Activated CD4-positive, alpha-beta T cell treated with anti-CD3 and anti-CD28 coated beads for 36 hours (primary cell): ENCODE results near the gene EPN2. TPM values are rescaled to one million over a fixed set of nuclear protein-coding genes. Genes with fewer than 3 reads are reported as not detected.

ENCODE experiments used
- ATAC-seq: fragments of 200-7000 bp; cut with Tn5 transposase; one replicate; pipeline ENCODE4 v1.10.0; 2021; ENCODE audit warnings: mild to moderate bottlenecking, moderate library complexity
- CTCF ChIA-PET: fragments of 350-600 bp; sonication (Branson Sonifier 250); formaldehyde crosslinking; loops from one replicate; lab custom pipeline; 2021; ENCODE audit warnings: antibody characterized with exemption; lab: Charles Lee
- POLR2A ChIA-PET: fragments of 350-600 bp; sonication (Branson Sonifier 250); formaldehyde crosslinking; loops from one replicate; lab custom pipeline; 2021; ENCODE audit warnings: antibody characterized with exemption, inconsistent platforms; lab: Charles Lee
- DNase-seq: peaks from one replicate; pipeline ENCODE4 v3.0.0-alpha.2; 2020
- H3K27ac Mint-ChIP-seq: one replicate; pipeline ENCODE4 v1.8.0; 2021; ENCODE audit warnings: mixed read lengths
- H3K27me3 Mint-ChIP-seq: one replicate; pipeline ENCODE4 v1.8.0; 2021; ENCODE audit warnings: mixed read lengths
- H3K36me3 Mint-ChIP-seq: one replicate; pipeline ENCODE4 v1.8.0; 2021; ENCODE audit warnings: low read depth, mixed read lengths
- H3K4me1 Mint-ChIP-seq: one replicate; pipeline ENCODE4 v1.8.0; 2021; ENCODE audit warnings: mixed read lengths
- H3K4me3 Mint-ChIP-seq: one replicate; pipeline ENCODE4 v1.8.0; 2021; ENCODE audit warnings: mild to moderate bottlenecking, moderate library complexity, mixed read lengths
- H3K9me3 Mint-ChIP-seq: one replicate; pipeline ENCODE4 v1.8.0; 2021; ENCODE audit warnings: low read depth, mixed read lengths
- intact Hi-C, 2 experiments: fragments of 100-400 bp; cut with DNase I in 1 of 2; cut with micrococcal nuclease in 1 of 2; formaldehyde crosslinking; loops; one replicate each; pipeline versions ENCODE4 v1.14.2 to v1.15.1; 2022 to 2024; cut with DNase I, micrococcal nuclease
- total RNA-seq, 2 experiments: library from RNA; stranded (reverse); gene quantifications; one replicate each; pipeline ENCODE4 v1.2.3, GENCODE V29; 2021

The EPN2 gene
- total RNA-seq, 2 experiments from 2014 or later = 6.8 to 8.2 TPM

DNA sequence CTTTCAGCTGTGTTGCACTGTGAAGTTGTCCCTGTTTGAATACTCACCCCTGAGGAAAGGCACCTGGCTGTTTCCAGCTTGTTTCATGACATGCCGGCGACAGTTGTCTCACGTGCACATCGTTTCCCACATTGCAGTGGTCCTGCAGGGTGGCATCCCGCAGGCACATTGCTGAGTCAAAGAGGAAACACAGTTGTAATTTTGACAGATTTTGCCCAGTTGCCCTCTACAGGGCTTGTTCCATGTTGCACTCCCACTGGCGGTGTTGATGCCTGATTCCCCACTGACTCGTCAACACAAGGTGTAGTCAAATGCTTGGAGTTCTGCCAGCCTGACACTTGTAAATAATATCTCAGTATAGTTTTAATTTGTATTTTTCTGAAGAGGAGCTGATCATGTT, 23.8 kb downstream of the EPN2 start:
- Mint-ChIP-seq H3K4me3 (no peak overlapping the region), H3K9me3 (no peaks in the 10 kb centered on the region), H3K4me1 (peaks cover 10% of the 10 kb centered on the region), H3K27ac (no peak overlapping the region), H3K36me3 (peaks cover 2% of the 10 kb centered on the region), H3K27me3 (peaks cover 9% of the 10 kb centered on the region)
- DNase-seq = no peak
- ATAC-seq = no peak
- ChIA-PET CTCF (no interaction called here), POLR2A (no interaction called here)
- intact Hi-C loops = loop anchor here in 1 of 2 experiments (5.0 kb wide), 1 partner anchor 76 kb away; no protein-coding TSS in a partner anchor

DNA sequence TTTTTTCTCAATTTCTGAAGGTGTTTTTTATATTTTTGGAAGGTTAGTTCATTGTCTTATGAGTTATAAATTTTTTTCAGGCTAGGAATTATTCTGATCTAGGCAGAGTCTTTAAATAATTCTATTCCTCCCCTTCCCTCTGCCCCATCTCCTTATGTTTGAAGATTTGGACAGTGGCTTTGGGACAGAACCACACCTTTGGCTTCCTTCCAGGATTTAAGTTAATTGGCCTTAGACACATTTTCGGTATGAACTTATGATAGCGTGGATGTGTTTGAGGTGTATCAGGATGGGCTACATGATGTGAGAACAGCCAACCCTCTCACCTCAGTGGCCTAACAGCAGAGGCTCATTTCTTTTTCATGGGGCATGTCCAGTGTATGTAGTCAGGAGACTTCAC, 24.3 kb downstream of the EPN2 start:
- H3K27ac Mint-ChIP-seq = no peak overlapping the region
- CTCF ChIA-PET = no interaction called here
- H3K27me3 Mint-ChIP-seq = peaks cover 11% of the 10 kb centered on the region
- peaks cover 2% of the 10 kb centered on the region for H3K36me3 Mint-ChIP-seq
- no peaks in the 10 kb centered on the region for H3K9me3 Mint-ChIP-seq
- peaks cover 10% of the 10 kb centered on the region for H3K4me1 Mint-ChIP-seq
- no peak overlapping the region for H3K4me3 Mint-ChIP-seq
- DNase-seq = no peak
- intact Hi-C loops = loop anchor here in 1 of 2 experiments (5.0 kb wide), 1 partner anchor 76 kb away; no protein-coding TSS in a partner anchor
- POLR2A ChIA-PET = no interaction called here
- ATAC-seq = no peak

DNA sequence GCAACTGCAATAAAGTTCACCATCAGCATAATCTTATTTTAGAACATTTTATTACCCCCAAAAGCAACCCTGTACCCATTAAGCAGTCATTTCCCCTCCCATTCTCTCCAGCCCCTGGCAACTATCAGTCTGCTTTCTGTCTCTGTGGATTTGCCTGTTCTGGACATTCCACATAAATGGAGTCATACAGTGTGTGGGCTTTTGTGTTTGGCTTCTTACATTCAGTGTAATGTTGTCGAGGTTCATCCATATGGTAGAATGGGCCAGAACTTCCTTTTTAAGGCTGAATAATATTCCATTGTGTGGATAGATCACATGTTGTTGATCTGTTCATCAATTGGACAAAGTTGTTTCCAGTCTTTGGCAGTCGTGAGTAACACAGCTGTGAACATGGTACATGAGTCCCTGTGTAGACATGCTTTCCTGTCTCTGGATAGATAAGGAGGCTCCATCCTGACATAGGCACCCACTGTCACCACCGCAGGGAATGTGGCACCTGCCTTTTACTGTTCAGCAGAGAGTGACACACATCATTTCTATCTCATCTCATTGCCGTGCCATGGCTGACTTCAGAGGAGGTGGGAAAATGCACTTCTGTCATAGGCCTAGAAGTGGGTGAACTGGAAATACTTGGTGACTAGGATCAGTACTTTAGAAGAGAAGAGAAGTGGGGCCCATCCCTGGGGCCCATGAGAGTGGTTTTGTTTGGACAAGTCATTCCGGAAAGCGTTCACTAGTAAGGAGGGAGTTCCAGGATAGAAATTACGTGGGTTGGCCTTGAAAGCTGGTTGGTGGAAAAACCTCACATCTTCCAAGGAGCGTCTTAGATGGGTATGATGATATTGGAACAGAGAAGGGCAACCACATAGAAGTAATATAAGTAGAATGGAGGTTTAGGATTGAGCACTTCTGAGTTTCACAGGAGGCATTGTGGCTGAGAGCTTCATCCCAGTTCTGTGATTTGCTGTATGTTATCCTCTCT, 25.8 kb downstream of the EPN2 start:
- Mint-ChIP-seq H3K9me3 (no peaks in the 10 kb centered on the region), H3K36me3 (peaks cover 2% of the 10 kb centered on the region), H3K27me3 (peaks cover 11% of the 10 kb centered on the region), H3K4me3 (no peak overlapping the region), H3K4me1 (peaks cover 10% of the 10 kb centered on the region), H3K27ac (no peak overlapping the region)
- ChIA-PET CTCF (interaction anchor here (0.7 to 1.2 kb wide), 2 partner anchors 21 to 43 kb away, joined by 3 to 5 read pairs; no protein-coding TSS in a partner anchor), POLR2A (no interaction called here)
- ATAC-seq (peak; percentile 85), DNase-seq (peak; percentile 49)
- intact Hi-C loops = loop anchor here (1.0 to 5.0 kb wide), 3 partner anchors 12 to 74 kb away; no protein-coding TSS in a partner anchor

DNA sequence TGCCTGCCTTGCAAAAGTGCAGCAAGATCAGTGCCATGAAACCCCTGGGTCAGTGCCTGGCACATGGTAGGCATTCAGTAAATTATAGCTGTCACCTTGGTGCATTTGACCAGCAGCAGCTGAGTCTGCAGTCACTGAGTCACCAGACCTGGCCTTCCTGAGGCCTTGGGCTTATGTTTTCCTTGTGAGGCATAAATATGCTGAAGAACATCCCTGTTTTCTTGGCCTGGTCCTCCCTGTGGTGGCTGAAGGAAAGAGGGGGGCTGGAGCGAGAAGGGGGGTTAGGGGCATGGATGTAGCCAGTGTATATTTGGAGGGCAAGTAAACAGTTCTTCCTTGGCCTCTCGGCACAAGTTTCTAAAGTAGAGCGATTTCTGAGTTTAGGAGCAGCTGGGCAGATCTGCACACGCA, 26.5 kb downstream of the EPN2 start:
- Mint-ChIP-seq H3K4me1 (peaks cover 10% of the 10 kb centered on the region), H3K36me3 (peaks cover 2% of the 10 kb centered on the region), H3K9me3 (no peaks in the 10 kb centered on the region), H3K27ac (no peak overlapping the region), H3K27me3 (peaks cover 11% of the 10 kb centered on the region), H3K4me3 (no peak overlapping the region)
- no peak for ATAC-seq
- DNase-seq = no peak
- intact Hi-C loops = loop anchor here (1.0 to 5.0 kb wide), 3 partner anchors 12 to 74 kb away; no protein-coding TSS in a partner anchor
- CTCF ChIA-PET = interaction anchor here (0.6 to 1.2 kb wide), 2 partner anchors 42 to 1010 kb away, joined by 3 to 5 read pairs; no protein-coding TSS in a partner anchor
- POLR2A ChIA-PET = no interaction called here

DNA sequence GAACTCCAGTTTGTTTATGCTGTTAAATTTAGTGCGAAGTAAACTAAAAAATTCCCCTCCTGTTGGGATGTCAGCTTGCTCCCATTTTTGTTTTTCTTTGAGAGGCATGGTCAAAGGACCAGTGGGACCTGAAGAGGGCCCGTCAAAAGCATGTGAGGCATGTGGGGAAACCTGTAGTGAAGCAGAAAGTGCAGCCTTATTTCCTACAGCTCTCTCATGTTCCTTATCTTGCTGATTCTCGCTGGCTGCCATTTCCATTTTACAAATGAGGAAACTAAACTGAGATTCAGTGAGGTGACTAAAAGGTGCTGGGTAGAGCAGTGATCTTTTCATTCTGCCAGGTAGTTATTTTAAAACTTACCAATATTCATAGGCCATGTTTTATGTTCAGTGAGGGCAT, 27.1 kb downstream of the EPN2 start:
- POLR2A ChIA-PET = no interaction called here
- no peaks in the 10 kb centered on the region for H3K9me3 Mint-ChIP-seq
- no peak for DNase-seq
- no peak overlapping the region for H3K27ac Mint-ChIP-seq
- peaks cover 2% of the 10 kb centered on the region for H3K36me3 Mint-ChIP-seq
- peaks cover 10% of the 10 kb centered on the region for H3K4me1 Mint-ChIP-seq
- H3K27me3 Mint-ChIP-seq = peaks cover 12% of the 10 kb centered on the region
- CTCF ChIA-PET = interaction anchor here (0.6 kb wide), 1 partner anchor 1009 kb away, joined by 3 read pairs; no protein-coding TSS in a partner anchor
- intact Hi-C loops = loop anchor here in 1 of 2 experiments (5.0 kb wide), 1 partner anchor 73 kb away; no protein-coding TSS in a partner anchor
- H3K4me3 Mint-ChIP-seq = no peak overlapping the region
- ATAC-seq = no peak

DNA sequence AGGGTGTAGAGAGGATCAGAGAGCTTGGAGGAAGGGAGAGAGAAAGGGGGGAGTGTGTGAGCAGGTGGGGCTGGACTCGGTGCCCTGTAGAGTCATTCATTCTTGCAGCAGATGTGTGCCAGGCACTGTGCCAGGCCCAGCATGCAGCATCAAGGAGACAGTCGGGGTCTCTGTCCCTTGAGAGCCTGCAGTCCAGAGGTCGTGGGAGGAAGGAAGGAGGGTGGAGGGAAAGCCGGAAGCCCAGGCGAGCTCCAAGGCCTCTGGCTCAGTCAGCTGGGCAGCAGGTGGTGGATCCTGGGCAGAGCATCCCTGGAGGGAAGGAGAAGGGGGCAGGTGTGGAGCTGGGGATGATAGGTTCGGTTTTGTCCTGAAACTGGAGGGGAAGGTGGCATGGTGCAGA, 27.5 kb downstream of the EPN2 start:
- Mint-ChIP-seq H3K9me3 (no peaks in the 10 kb centered on the region), H3K36me3 (peaks cover 2% of the 10 kb centered on the region), H3K27ac (no peak overlapping the region), H3K4me1 (peaks cover 10% of the 10 kb centered on the region), H3K27me3 (peaks cover 10% of the 10 kb centered on the region), H3K4me3 (no peak overlapping the region)
- DNase-seq (no peak), ATAC-seq (no peak)
- intact Hi-C loops = loop anchor here in 1 of 2 experiments (5.0 kb wide), 1 partner anchor 73 kb away; no protein-coding TSS in a partner anchor
- CTCF ChIA-PET = no interaction called here
- POLR2A ChIA-PET = no interaction called here

DNA sequence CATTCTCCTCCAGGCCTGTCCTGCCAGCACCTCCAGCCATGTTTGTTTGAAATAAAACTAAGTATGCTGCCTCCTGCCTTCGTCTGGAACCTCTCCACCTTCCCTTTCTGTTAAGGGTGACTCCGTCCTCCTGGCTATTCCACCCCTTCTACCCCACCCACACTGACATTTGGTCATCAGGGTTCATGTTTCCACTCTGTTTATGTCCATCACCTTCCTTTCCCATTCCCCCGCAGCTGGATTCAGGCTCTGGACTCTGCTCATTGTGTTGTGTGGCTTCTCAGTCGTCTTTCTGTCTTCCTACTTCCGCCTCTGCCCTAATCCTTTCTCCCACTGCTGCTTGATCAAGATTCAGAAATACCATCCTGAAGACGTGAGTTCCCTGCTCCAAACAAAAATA, 28.6 kb downstream of the EPN2 start:
- CTCF ChIA-PET = interaction anchor here (0.6 kb wide), 1 partner anchor 21 kb away, joined by 3 read pairs; no protein-coding TSS in a partner anchor
- no peak overlapping the region for H3K4me3 Mint-ChIP-seq
- intact Hi-C loops = no loop called here
- peaks cover 2% of the 10 kb centered on the region for H3K36me3 Mint-ChIP-seq
- no peaks in the 10 kb centered on the region for H3K9me3 Mint-ChIP-seq
- H3K27ac Mint-ChIP-seq = no peak overlapping the region
- H3K27me3 Mint-ChIP-seq = peaks cover 9% of the 10 kb centered on the region
- no peak for ATAC-seq
- DNase-seq = no peak
- POLR2A ChIA-PET = no interaction called here
- peaks cover 10% of the 10 kb centered on the region for H3K4me1 Mint-ChIP-seq

DNA sequence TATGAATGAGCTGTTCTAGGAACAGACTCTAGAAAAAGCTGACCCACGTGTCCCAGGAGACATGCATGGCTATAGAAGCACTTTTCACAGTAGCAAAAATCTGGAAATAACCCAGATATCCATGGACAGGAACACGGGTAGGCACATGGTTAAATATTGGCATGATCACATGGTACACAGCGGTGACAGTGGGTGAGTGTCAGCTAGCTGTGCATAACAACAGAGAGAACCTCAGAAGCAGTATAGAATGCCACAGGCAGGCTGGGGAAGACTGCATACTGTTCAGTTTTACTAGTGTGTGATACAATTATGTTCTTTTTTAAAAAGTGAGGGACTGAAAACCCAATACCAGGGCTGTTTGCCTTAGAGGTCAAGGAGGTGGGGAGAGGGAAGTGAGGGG, 31.4 kb downstream of the EPN2 start:
- no peak overlapping the region for H3K4me3 Mint-ChIP-seq
- H3K9me3 Mint-ChIP-seq = no peaks in the 10 kb centered on the region
- intact Hi-C loops = no loop called here
- H3K4me1 Mint-ChIP-seq = peaks cover 6% of the 10 kb centered on the region
- ATAC-seq (no peak), DNase-seq (no peak)
- H3K36me3 Mint-ChIP-seq = no peaks in the 10 kb centered on the region
- H3K27ac Mint-ChIP-seq = no peak overlapping the region
- peaks cover 11% of the 10 kb centered on the region for H3K27me3 Mint-ChIP-seq
- ChIA-PET CTCF (no interaction called here), POLR2A (no interaction called here)

DNA sequence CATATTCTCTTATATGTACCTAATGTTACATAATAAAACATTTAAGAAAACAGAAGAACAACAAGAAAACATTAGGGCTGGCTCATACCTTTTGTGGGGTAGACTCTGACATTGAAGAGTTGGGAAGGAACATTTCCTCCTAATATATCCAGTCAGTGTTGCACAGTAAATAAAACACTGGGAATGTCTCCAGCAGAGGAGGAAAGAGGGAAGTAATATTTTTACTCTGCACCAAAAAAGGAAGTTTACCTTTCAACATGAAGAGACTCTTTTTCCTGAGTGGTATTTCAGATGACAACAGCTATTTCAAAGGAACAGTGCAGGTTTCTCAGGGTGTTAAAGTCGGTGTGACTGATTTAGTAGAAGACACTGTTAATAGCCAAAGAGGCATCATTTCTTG, 31.9 kb downstream of the EPN2 start:
- H3K4me1 Mint-ChIP-seq = peaks cover 4% of the 10 kb centered on the region
- ATAC-seq (no peak), DNase-seq (no peak)
- ChIA-PET CTCF (no interaction called here), POLR2A (no interaction called here)
- H3K4me3 Mint-ChIP-seq = no peak overlapping the region
- H3K36me3 Mint-ChIP-seq = no peaks in the 10 kb centered on the region
- peaks cover 11% of the 10 kb centered on the region for H3K27me3 Mint-ChIP-seq
- intact Hi-C loops = no loop called here
- no peaks in the 10 kb centered on the region for H3K9me3 Mint-ChIP-seq
- no peak overlapping the region for H3K27ac Mint-ChIP-seq

DNA sequence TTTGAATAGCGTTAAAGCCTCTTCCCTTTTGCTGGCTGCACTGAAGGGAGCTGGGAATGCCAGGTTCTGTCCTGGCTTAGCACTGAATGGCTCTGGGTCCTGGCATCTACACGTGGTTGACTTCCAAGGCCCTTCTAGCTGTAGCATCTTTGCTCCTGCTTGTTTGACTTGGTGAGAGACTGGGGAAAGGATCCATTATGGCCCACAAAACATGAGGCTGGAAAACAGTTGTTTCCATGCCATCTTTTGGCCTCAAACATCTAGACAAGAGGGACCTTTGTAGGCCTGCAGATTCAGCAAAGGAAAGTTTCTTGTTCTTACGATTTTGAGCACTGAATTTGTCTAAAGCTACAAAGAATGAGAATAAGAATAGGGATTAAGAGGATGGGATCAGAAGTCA, 32.5 kb downstream of the EPN2 start:
- Mint-ChIP-seq H3K36me3 (no peaks in the 10 kb centered on the region), H3K27ac (no peak overlapping the region), H3K27me3 (peaks cover 11% of the 10 kb centered on the region), H3K4me3 (no peak overlapping the region), H3K4me1 (peaks cover 4% of the 10 kb centered on the region), H3K9me3 (no peaks in the 10 kb centered on the region)
- ATAC-seq (no peak), DNase-seq (no peak)
- intact Hi-C loops = no loop called here
- ChIA-PET POLR2A (no interaction called here), CTCF (no interaction called here)

DNA sequence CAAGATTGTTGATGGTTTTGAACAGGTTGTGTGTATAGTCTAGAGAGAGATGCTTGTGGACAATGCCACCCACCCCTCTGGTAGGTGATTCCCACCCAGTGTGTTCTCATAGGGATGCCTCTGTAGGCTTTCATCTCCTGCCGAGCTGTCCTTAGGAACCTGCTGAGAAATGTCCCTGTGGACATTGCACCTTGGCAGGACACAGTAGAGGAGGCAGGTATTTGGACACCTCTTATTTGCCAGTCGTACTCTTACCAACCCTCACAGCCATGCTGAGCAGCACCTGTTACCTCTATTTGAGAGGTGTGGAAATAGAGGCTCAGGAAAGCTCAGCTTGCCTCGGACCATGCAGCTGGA, 33.2 kb downstream of the EPN2 start:
- Mint-ChIP-seq H3K4me1 (peaks cover 4% of the 10 kb centered on the region), H3K4me3 (no peak overlapping the region), H3K27ac (no peak overlapping the region), H3K27me3 (peaks cover 11% of the 10 kb centered on the region), H3K9me3 (no peaks in the 10 kb centered on the region), H3K36me3 (no peaks in the 10 kb centered on the region)
- CTCF ChIA-PET = no interaction called here
- ATAC-seq (no peak), DNase-seq (no peak)
- POLR2A ChIA-PET = no interaction called here
- intact Hi-C loops = no loop called here
